HG03066 (cell line): ENCODE data around the gene CFAP91.

Experiments
- ATAC-seq: cut with Tn5 transposase; IDR thresholded peaks from one replicate; pipeline ENCODE4 v1.9.1; 2021; ENCODE audit warnings: low read depth; ENCODE audit not compliant: unreplicated experiment

Gene CFAP91

GRCh38 chr3:119702530-119703527 lies at the start of gene CFAP91:
Gene CFAP91 (plus strand): TSS chr3:119703022. CDS start chr3:119703099, 77 bp downstream.
- peak; percentile 79 for ATAC-seq

- no peak for ATAC-seq
Observed at GRCh38 chr3:119653876-119654275, 48.9 kb upstream of the CFAP91 start.

GRCh38 chr3:119657887-119658702 lies 44.7 kb upstream of the CFAP91 start:
- ATAC-seq = no peak

GRCh38 chr3:119658994-119659393 lies 43.8 kb upstream of the CFAP91 start:
- no peak for ATAC-seq

- no peak for ATAC-seq
Observed at GRCh38 chr3:119659606-119660291, 43.1 kb upstream of the CFAP91 start.

- no peak for ATAC-seq
Observed at GRCh38 chr3:119660474-119661440, 42.1 kb upstream of the CFAP91 start, which contains the start of gene POPDC2. Gene POPDC2 (minus strand): TSS chr3:119660589. CDS start chr3:119660423, 166 bp downstream.

GRCh38 chr3:119662604-119663373 lies 40.0 kb upstream of the CFAP91 start:
- ATAC-seq = no peak

GRCh38 chr3:119663885-119664284 lies 38.9 kb upstream of the CFAP91 start:
- ATAC-seq = no peak

GRCh38 chr3:119664370-119664769 lies 38.5 kb upstream of the CFAP91 start:
- ATAC-seq = no peak

GRCh38 chr3:119664850-119665379 lies 37.9 kb upstream of the CFAP91 start:
- no peak for ATAC-seq

- ATAC-seq = no peak
Observed at GRCh38 chr3:119665954-119666559, 36.8 kb upstream of the CFAP91 start.

GRCh38 chr3:119669906-119670570 lies 32.8 kb upstream of the CFAP91 start:
- no peak for ATAC-seq

GRCh38 chr3:119672776-119673175 lies 30.0 kb upstream of the CFAP91 start:
- no peak for ATAC-seq

GRCh38 chr3:119673875-119674274 lies 28.9 kb upstream of the CFAP91 start:
- no peak for ATAC-seq

GRCh38 chr3:119675188-119675874 lies 27.5 kb upstream of the CFAP91 start:
- ATAC-seq = no peak

GRCh38 chr3:119676020-119676419 lies 26.8 kb upstream of the CFAP91 start:
- no peak for ATAC-seq
